NB4 (cell line): ENCODE results near the gene GRXCR2.
"Not testable (repeated sequence)": the region's sequence is repeated elsewhere in the genome, so short reads cannot be mapped to it uniquely, and the experiment has no call there.

ENCODE experiments used
- DNase-seq: peaks from one replicate; pipeline ENCODE4 v3.0.0; 2010; ENCODE audit warnings: low read depth
- H3K4me3 ChIP-seq: one replicate; pipeline ENCODE4 v1.5.1; 2011; ENCODE audit warnings: mild to moderate bottlenecking, low read depth, low read length, moderate library complexity
- CTCF ChIP-seq: IDR thresholded peaks from one replicate; pipeline ENCODE4 v1.5.1; 2012; ENCODE audit warnings: low read depth, low read length
- MAX ChIP-seq: IDR thresholded peaks from 2 replicates; pipeline ENCODE4 v1.6.1; 2011; ENCODE audit warnings: low read depth, low read length
- MYC ChIP-seq: IDR thresholded peaks from 2 replicates; pipeline ENCODE4 v1.6.1; 2011; ENCODE audit warnings: low read depth, low read length
- POLR2A ChIP-seq: IDR thresholded peaks from 2 replicates; pipeline ENCODE4 v1.6.1; 2011; ENCODE audit warnings: mild to moderate bottlenecking; ENCODE audit not compliant: insufficient read length; ENCODE audit errors: extremely low read depth

GRXCR2 gene

DNA sequence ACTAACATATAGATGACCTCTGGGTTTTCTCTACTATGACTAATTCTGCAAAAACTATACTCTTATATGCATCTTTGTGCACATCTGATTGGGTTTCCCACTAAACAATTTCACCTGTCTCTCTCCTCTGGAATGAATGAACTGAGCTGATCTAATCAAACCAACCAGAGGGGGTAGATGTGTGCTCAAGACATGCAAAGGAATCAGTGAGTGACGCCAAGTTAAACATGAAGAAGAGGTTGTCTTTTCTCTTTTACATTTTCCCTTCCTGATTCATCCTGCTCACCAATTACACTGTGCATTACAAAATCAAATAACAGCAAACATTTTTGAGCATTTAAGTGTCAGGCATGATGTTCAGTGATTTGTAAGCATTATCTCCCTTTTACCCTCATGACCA lies 29.6 kb upstream of the GRXCR2 start:
- no peak overlapping the region for H3K4me3 ChIP-seq
- DNase-seq, result no peak
- no peak for TF ChIP-seq MAX
- TF ChIP-seq POLR2A, result no peak
- no peak for TF ChIP-seq CTCF
- no peak for TF ChIP-seq MYC

GRCh38 chr5:145898171-145898570 lies 25.4 kb upstream of the GRXCR2 start:
- no peak overlapping the region for H3K4me3 ChIP-seq

DNA sequence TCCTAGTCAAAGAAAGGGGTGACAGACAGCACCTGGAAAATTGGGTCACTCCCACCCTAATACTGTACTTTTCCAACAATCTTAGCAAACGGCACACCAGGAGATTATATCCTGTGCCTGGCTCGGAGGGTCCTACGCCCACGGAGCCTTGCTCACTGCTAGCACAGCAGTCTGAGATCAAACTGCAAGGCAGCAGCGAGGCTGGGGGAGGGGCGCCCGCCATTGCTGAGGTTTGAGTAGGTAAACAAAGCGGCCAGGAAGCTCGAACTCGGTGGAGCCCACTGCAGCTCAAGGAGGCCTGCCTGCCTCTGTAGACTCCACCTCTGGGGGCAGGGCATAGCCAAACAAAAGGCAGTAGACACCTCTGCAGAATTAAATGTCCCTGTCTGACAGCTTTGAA lies 18.6 kb upstream of the GRXCR2 start:
- not testable (repeated sequence) for DNase-seq, H3K4me3 ChIP-seq

More at GRCh38 chr5:145898171-145898570, 25.4 kb upstream of the GRXCR2 start:
- no peak for TF ChIP-seq MYC
- TF ChIP-seq POLR2A, result no peak
- TF ChIP-seq CTCF, result no peak
- no peak for TF ChIP-seq MAX
- no peak for DNase-seq

DNA sequence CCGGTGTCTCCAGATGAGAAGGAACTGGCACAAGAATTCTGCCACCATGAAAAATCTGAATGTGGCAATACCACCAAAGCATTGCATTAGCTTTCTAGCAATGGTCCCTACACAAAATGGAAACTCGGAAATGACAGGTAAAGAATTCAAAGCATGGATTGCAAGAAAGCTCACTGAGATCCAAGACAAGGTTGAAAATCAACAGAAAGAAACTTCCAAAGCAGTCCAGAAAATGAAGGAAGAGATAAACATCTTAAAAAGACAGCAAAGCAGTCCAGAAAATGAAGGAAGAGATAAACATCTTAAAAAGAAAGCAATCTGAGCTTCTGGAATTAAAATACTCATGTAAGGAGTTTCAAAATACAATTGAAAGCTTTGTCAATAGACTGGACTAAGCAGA lies 16.8 kb upstream of the GRXCR2 start:
- no peak overlapping the region for H3K4me3 ChIP-seq
- no peak for DNase-seq
- TF ChIP-seq MYC, result no peak
- TF ChIP-seq CTCF, result no peak
- TF ChIP-seq MAX, result no peak
- no peak for TF ChIP-seq POLR2A

- TF ChIP-seq MYC, result no peak
- TF ChIP-seq MAX, result peak; percentile 15; the same call in 1 of the 2 replicates
- TF ChIP-seq POLR2A, result no peak
- TF ChIP-seq CTCF, result peak; percentile 83
- H3K4me3 ChIP-seq, result no peak overlapping the region
- DNase-seq, result peak; percentile 48
Measured at GRCh38 chr5:145887976-145888574, 15.3 kb upstream of the GRXCR2 start.

DNA sequence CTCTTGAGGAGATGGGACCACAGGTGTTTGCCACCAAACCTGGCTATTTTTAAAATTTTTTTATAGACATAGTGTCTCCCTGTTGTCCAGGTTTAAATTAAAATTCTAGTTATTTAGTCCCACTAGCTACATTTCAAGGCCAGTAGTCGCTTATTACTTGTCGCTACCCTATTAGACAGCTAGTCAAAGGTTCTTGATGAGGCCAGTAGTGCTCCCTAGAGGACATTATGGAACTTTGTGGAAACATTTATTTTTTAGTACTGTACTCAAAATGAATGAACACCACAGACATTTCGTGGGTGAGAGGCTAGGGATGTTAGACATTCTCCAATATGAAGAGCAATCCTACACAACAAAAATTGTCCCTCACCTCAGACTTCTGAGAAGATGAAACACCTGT lies 14.4 kb upstream of the GRXCR2 start:
- no peak for TF ChIP-seq MYC
- no peak for TF ChIP-seq MAX
- TF ChIP-seq POLR2A, result no peak
- no peak for TF ChIP-seq CTCF
- DNase-seq, result peak; percentile 12

More for the DNA sequence above, 14.4 kb upstream of the GRXCR2 start:
- no peak overlapping the region for H3K4me3 ChIP-seq
